Measurements from ENCODE around the gene CBX1. TPM values are rescaled to one million over a fixed set of nuclear protein-coding genes. Genes with fewer than 3 reads are reported as not detected.

CBX1 gene
- total and polyA plus RNA-seq, 2 of the 4 experiments (the other 2 are of a cell fraction): 35.0 to 54.9 TPM

- TF ChIP-seq NFE2L2 (IDR thresholded peaks at IDR 0.05; ENCODE audit: low read depth, low read length): no peak
- no peak for TF ChIP-seq RCOR1 (IDR thresholded peaks at IDR 0.05; ENCODE audit: insufficient replicate concordance, low read length)
- no peak for TF ChIP-seq MXI1 (IDR thresholded peaks at IDR 0.05; ENCODE audit: borderline replicate concordance, low read depth, low read length)
Measured at GRCh38 chr17:48054238-48055185, 46.8 kb downstream of the CBX1 start (continued).

- peak overlapping the region; percentile 43 for H3K9ac ChIP-seq (ENCODE audit: low read depth, low read length)
- POLR2A ChIA-PET (ENCODE audit: unreplicated experiment): no interaction called here
- H2AK9ac ChIP-seq (replicated peaks; ENCODE audit: low read depth, low read length, poor library complexity): peak overlapping the region; percentile 84
- H3K56ac ChIP-seq (ENCODE audit: extremely low read depth, insufficient read depth, low read length): no peak overlapping the region; the same call in 1 of the 2 replicates
- H3K9me3 ChIP-seq (ENCODE audit: control insufficient read depth, insufficient read depth, low read length): no peaks in the 10 kb centered on the region
- H2BK20ac ChIP-seq (ENCODE audit: low read depth, low read length): no peak overlapping the region
- H2AK5ac ChIP-seq (ENCODE audit: low read depth, low read length): peak overlapping the region; percentile 66
- H2AFZ ChIP-seq (replicated peaks; ENCODE audit: low read length, poor library complexity): peak overlapping the region; percentile 9
- H3K27me3 ChIP-seq (ENCODE audit: control insufficient read depth, insufficient read depth, low read length): no peaks in the 10 kb centered on the region
- TF ChIP-seq MXI1 (IDR thresholded peaks at IDR 0.05; ENCODE audit: borderline replicate concordance, low read depth, low read length): peak; percentile 65; the same call in 1 of the 2 replicates
- no peak for TF ChIP-seq BHLHE40 (IDR thresholded peaks at IDR 0.05; ENCODE audit: low read depth, low read length)
- no peak for TF ChIP-seq POLR2A (IDR thresholded peaks at IDR 0.05; ENCODE audit: low read depth, low read length)
- peaks cover 55% of the 10 kb centered on the region for H4K20me1 ChIP-seq (ENCODE audit: insufficient read depth, low read length)
- in situ Hi-C loops (cut with MboI; ENCODE audit: low sequenced_read_pairs): no loop called here
- H3K9me1 ChIP-seq (ENCODE audit: insufficient read depth, low read length): peaks cover 51% of the 10 kb centered on the region
- no TSS peak for BruUV-seq (replicated peaks)
- H4K91ac ChIP-seq (ENCODE audit: insufficient read depth, low read depth, low read length): peak overlapping the region; percentile 23; the same call in 1 of the 2 replicates
- DNase-seq (no peak), ATAC-seq (ENCODE audit: low read depth) (no peak)
- intact Hi-C loops (cut with micrococcal nuclease): no loop called here
- no peak overlapping the region for H4K5ac ChIP-seq (ENCODE audit: low read depth, low read length)
- H3K23ac ChIP-seq (ENCODE audit: low read depth, low read length): peak overlapping the region; percentile 76; the same call in 1 of the 2 replicates
- H3K14ac ChIP-seq (replicated peaks; ENCODE audit: low read depth, low read length): peak overlapping the region; percentile 41
- no peak overlapping the region; a peak in 1 of 4 replicates for H4K8ac ChIP-seq (ENCODE audit: low read depth in 2 of 2, low read length in 2 of 2)
- peak overlapping the region; percentile 50 for H3K4ac ChIP-seq (ENCODE audit: low read depth, low read length)
- no peak overlapping the region for H2BK5ac ChIP-seq (ENCODE audit: low read depth, low read length, poor library complexity, severe bottlenecking)
- H3K36me3 ChIP-seq (ENCODE audit: control insufficient read depth, insufficient read depth, low read length): peaks cover 63% of the 10 kb centered on the region
- H3K4me2 ChIP-seq (ENCODE audit: low read depth, low read length): peak overlapping the region; percentile 25; the same call in 1 of the 2 replicates
- dilution Hi-C loops (cut with HindIII; ENCODE audit: low sequenced_read_pairs, unreplicated experiment): no loop called here
- peaks cover 49% of the 10 kb centered on the region for H3K4me1 ChIP-seq (ENCODE audit: control insufficient read depth, insufficient read depth, low read length)
- WGBS, 2 experiments (ENCODE audit: extremely low coverage in 2 of 2, insufficient read length in 1 of 2): 29% methylated on average over 1 of the region's 6 CpGs; no CpG with 5 or more reads in 1 of the 2 experiments
- 0 out of 2 replicates have a peak overlapping the region, but pooled peaks have one; percentile 9 for H3K27ac ChIP-seq (ENCODE audit: insufficient read depth, low read length)
- H2BK120ac ChIP-seq (ENCODE audit: low read depth, low read length): no peak overlapping the region
- CTCF ChIA-PET: interaction anchor here (0.9 kb wide), 1 partner anchor 28 kb away, joined by 3 read pairs; no protein-coding TSS in a partner anchor
- H3K18ac ChIP-seq (ENCODE audit: low read depth, low read length): no peak overlapping the region
- peaks cover 41 to 98% of the 10 kb centered on the region in 2 experiments for H3K79me1 ChIP-seq (ENCODE audit: low read depth in 1 of 2, low read length in 2 of 2)
- no peak overlapping the region for H2BK15ac ChIP-seq (ENCODE audit: low read depth, low read length)
- H3K4me3 ChIP-seq (ENCODE audit: insufficient read depth, low read depth, low read length): no peak overlapping the region
Measured at GRCh38 chr17:48053758-48054237, 47.5 kb downstream of the CBX1 start.
